ENCODE data around the gene NR1H3. TPM values are rescaled to one million over a fixed set of nuclear protein-coding genes. Genes with fewer than 3 reads are reported as not detected.

Gene NR1H3
- total RNA-seq, 1 donor from 2014 or later = 14.2 TPM

DNA sequence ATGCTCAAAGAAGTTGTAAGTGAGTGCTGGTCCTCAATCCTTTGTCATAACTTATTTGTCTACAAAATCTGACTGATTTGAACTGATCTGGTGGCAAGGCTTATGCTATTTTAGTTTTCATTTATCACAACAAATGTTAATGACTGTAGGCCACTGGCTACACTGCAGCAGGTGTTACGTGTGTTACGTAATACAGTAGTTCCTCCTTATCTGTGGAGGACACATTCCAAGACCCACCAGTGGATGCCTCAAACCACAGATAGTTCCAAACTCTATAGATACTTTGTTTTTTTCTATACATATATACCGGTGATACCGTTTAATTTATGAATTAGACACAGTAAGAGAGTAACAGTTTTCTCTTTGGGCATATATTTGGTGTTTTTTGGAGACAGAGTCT lies 19.1 kb downstream of the NR1H3 start:
- Mint-ChIP-seq H3K27me3 (no peaks in the 10 kb centered on the region), H3K4me3 (no peak overlapping the region), H3K4me1 (ENCODE audit: unreplicated experiment) (peaks cover 9% of the 10 kb centered on the region), H3K36me3 (peaks cover 11% of the 10 kb centered on the region), H3K27ac (no peak overlapping the region), H3K9me3 (no peaks in the 10 kb centered on the region)
- TF ChIP-seq, protein P1, sequence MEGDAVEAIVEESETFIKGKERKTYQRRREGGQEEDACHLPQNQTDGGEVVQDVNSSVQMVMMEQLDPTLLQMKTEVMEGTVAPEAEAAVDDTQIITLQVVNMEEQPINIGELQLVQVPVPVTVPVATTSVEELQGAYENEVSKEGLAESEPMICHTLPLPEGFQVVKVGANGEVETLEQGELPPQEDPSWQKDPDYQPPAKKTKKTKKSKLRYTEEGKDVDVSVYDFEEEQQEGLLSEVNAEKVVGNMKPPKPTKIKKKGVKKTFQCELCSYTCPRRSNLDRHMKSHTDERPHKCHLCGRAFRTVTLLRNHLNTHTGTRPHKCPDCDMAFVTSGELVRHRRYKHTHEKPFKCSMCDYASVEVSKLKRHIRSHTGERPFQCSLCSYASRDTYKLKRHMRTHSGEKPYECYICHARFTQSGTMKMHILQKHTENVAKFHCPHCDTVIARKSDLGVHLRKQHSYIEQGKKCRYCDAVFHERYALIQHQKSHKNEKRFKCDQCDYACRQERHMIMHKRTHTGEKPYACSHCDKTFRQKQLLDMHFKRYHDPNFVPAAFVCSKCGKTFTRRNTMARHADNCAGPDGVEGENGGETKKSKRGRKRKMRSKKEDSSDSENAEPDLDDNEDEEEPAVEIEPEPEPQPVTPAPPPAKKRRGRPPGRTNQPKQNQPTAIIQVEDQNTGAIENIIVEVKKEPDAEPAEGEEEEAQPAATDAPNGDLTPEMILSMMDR (conservative IDR thresholded peaks at IDR 0.05) = no peak
- no peak for DNase-seq (ENCODE audit: extremely low spot score, unreplicated experiment)

DNA sequence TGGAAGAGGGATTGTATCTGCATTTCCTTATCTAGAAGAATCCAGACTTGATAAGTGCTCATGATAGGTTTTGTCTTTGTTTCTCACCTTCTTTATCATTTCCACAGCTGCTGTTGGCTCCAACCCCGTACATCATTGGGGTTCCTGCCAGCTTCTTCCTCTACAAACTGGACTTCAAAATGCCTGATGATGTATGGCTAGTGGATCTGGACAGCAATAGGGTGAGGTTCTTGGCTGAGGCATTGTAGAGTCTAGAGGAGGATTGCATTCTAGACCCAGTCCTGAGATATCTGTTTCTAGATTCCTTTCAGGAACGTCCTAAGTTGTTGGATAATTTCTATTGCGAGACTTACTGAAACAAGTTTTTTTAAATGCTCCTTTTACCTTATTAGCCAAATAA lies 20.3 kb downstream of the NR1H3 start:
- H3K4me3 Mint-ChIP-seq = no peak overlapping the region
- no peaks in the 10 kb centered on the region for H3K9me3 Mint-ChIP-seq
- no peak for DNase-seq (ENCODE audit: extremely low spot score, unreplicated experiment)
- no peaks in the 10 kb centered on the region for H3K4me1 Mint-ChIP-seq (ENCODE audit: unreplicated experiment)
- H3K27me3 Mint-ChIP-seq = no peaks in the 10 kb centered on the region
- TF ChIP-seq, protein P1 (conservative IDR thresholded peaks at IDR 0.05) = no peak
- no peak overlapping the region for H3K27ac Mint-ChIP-seq
- H3K36me3 Mint-ChIP-seq = peaks cover 16% of the 10 kb centered on the region

DNA sequence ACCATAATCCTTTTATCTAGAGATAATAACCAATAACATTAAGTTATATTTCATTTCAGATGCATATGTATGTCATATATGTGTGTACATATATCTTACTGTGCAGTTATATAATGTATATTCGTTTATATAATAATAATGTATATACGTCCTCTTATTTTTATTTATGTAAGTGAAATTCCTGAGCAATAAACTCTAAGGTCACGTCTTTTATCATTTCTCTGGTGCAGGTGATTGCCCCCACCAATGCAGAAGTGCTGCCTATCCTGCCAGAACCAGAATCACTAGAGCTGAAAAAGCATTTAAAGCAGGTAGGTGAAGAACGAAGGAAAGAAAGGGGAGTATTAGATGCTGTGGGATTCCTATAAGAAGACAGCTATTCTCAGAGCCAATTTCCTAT lies 21.0 kb downstream of the NR1H3 start:
- Mint-ChIP-seq H3K27ac (no peak overlapping the region), H3K9me3 (no peaks in the 10 kb centered on the region), H3K4me1 (ENCODE audit: unreplicated experiment) (no peaks in the 10 kb centered on the region), H3K4me3 (no peak overlapping the region), H3K27me3 (no peaks in the 10 kb centered on the region), H3K36me3 (peaks cover 16% of the 10 kb centered on the region)
- TF ChIP-seq, protein P1 (conservative IDR thresholded peaks at IDR 0.05) = no peak
- no peak for DNase-seq (ENCODE audit: extremely low spot score, unreplicated experiment)

DNA sequence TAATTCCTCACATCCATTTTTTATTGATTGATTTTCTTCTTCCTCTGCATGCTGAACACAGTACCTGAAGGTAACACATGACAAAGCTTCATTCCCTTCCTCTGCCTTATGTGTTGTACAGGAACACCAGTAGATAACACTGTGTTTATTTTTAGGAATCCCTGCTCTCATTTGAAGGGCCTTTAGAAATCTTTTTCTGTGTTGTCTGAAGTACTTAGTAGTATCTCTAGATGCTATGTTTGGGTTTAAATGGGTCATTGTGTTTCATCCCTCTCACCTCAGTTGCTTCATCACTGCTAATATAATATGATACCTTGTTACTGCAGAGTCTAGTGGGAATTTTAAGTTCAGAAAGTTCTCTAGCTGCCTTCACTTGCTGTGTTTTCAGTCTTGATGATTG lies 22.3 kb downstream of the NR1H3 start:
- Mint-ChIP-seq H3K4me3 (no peak overlapping the region), H3K36me3 (peaks cover 24% of the 10 kb centered on the region), H3K4me1 (ENCODE audit: unreplicated experiment) (no peaks in the 10 kb centered on the region), H3K27ac (no peak overlapping the region), H3K27me3 (no peaks in the 10 kb centered on the region), H3K9me3 (no peaks in the 10 kb centered on the region)
- TF ChIP-seq, protein P1 (conservative IDR thresholded peaks at IDR 0.05) = no peak
- no peak for DNase-seq (ENCODE audit: extremely low spot score, unreplicated experiment)

DNA sequence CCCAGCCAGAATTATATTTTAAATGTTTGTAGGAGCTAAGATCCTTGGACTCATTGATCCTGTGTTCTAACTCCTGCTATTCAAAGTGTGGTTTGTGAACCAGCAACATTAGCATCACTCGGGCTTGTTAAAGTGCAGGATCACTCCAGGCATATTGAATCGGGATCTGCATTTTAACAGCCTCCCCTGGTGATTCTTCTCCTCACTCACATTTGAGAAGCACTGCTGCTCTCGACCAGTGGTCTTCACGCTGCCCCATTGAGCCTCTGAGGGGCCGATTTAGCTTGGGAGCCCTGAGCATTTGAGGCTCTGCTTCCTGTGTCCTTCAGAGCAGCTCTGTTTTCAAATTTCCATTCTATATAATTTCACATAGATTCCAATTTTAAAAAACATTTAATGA lies 23.1 kb downstream of the NR1H3 start:
- Mint-ChIP-seq H3K4me3 (no peak overlapping the region), H3K27ac (no peak overlapping the region), H3K36me3 (peaks cover 28% of the 10 kb centered on the region), H3K27me3 (no peaks in the 10 kb centered on the region), H3K4me1 (ENCODE audit: unreplicated experiment) (no peaks in the 10 kb centered on the region), H3K9me3 (no peaks in the 10 kb centered on the region)
- TF ChIP-seq, protein P1 (conservative IDR thresholded peaks at IDR 0.05) = no peak
- no peak for DNase-seq (ENCODE audit: extremely low spot score, unreplicated experiment)

DNA sequence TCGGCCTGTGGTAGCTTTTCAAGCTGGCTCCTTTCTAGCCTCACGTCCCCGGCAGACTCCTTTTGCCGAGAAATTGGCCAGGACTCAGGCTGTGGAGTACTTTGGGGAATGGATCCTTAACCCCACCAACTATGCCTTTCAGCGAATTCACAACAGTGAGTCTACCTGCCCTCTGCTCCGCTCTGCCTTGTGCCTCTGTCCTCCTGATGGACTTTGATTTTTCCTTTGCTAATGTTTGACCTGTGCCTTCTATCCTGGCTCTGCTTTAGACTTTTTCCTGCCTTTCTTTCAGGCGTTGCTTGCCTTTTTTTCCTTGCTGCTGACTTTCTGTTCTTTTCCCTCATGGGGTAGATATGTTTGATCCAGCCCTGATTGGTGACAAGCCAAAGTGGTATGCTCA lies 24.7 kb downstream of the NR1H3 start:
- peaks cover 28% of the 10 kb centered on the region for H3K36me3 Mint-ChIP-seq
- no peak overlapping the region for H3K27ac Mint-ChIP-seq
- H3K4me3 Mint-ChIP-seq = no peak overlapping the region
- TF ChIP-seq, protein P1 (conservative IDR thresholded peaks at IDR 0.05) = no peak
- H3K4me1 Mint-ChIP-seq (ENCODE audit: unreplicated experiment) = no peaks in the 10 kb centered on the region
- H3K9me3 Mint-ChIP-seq = no peaks in the 10 kb centered on the region
- no peak for DNase-seq (ENCODE audit: extremely low spot score, unreplicated experiment)
- H3K27me3 Mint-ChIP-seq = no peaks in the 10 kb centered on the region

Measured in type B pancreatic cell (in vitro differentiated cells).